HG03354 (cell line): Measurements from ENCODE around the gene RHOH.
"Not testable (repeated sequence)": the region's sequence is repeated elsewhere in the genome, so short reads cannot be mapped to it uniquely, and the experiment has no call there.

ENCODE experiments used
- ATAC-seq: cut with Tn5 transposase; IDR thresholded peaks from one replicate; pipeline ENCODE4 v1.9.1; 2021; ENCODE audit warnings: mild to moderate bottlenecking; ENCODE audit not compliant: unreplicated experiment, poor library complexity, severe bottlenecking

Gene RHOH, protein sequence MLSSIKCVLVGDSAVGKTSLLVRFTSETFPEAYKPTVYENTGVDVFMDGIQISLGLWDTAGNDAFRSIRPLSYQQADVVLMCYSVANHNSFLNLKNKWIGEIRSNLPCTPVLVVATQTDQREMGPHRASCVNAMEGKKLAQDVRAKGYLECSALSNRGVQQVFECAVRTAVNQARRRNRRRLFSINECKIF

GRCh38 chr4:40196724-40197281 lies at the start of gene RHOH:
RHOH (plus strand) TSS chr4:40197031; CDS start chr4:40243387, 46,356 bp downstream.
- peak; percentile 23 for ATAC-seq

DNA sequence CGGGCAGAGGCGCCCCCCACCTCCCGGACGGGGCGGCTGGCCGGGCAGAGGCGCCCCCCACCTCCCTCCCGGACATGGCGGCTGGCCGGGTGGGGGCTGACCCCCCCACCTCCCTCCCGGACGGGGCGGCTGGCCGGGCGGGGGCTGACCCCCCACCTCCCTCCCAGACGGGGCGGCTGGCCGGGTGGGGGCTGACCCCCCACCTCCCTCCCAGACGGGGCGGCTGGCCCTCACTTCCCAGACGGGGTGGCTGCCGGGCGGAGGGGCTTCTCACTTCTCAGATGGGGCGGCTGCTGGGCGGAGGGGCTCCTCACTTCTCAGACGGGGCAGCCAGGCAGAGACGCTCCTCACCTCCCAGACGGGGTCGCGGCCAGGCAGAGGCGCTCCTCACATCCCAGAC lies 49.3 kb upstream of the RHOH start:
- not testable (repeated sequence) for ATAC-seq

GRCh38 chr4:40149960-40150385 lies 46.9 kb upstream of the RHOH start:
- ATAC-seq = peak; percentile 68

DNA sequence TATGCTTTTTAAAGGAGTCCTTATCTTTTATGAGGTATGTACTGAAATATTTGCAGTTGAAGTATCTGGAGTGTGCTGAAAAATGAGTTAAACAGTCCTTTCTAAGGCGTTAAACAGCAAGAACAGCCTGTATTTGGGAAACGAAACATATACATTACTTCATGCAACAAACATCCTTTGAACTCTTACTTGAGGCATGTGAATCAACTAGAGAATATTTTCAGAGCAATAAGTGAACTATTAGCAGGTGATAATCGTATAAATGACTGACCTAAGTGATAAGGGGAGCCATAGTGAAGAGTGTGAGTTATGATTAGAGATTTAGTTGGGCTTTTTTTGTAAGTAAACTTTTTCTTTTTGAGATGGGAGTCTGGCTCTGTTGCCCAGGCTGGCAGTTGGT lies 45.9 kb upstream of the RHOH start:
- no peak for ATAC-seq

- no peak for ATAC-seq
Measured at GRCh38 chr4:40152637-40153036, 44.2 kb upstream of the RHOH start.

DNA sequence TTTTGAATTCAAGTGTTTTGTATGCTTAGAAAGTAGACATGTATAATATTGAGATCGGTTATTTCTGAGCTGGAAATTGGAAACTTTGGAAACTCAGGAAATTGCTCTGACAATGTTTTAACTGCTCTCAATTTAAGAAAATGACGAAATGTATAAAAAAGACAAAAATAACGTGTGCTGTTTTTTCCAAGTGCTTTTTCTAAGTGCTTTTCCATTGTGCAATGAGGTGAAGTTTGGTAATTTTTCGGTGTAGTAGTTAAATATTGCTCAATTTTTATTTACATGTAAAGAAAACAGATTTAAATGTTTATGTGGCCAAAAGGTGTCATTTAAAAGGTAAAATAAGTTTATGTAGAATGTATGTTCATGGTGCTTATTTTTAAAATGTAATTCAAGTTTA lies 39.4 kb upstream of the RHOH start:
- no peak for ATAC-seq

DNA sequence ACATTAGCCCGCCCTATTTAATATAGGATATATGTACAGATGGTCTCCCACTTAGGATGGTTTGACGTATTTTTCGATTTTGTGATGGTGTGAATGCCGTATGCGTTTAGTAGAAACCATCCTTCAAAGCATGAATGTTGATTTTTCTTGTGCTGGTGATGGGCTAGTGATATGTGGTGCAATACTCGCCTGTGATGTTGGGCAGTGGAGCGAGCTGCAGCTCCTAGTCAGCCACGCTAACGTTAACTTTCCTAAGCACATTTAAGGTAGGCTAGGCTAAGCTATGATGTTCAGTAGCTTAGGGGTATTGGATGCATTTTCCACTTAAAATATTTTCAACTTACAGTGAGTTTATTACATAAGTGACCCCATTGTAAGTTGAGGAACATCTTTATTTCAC lies 36.6 kb upstream of the RHOH start:
- ATAC-seq = no peak

DNA sequence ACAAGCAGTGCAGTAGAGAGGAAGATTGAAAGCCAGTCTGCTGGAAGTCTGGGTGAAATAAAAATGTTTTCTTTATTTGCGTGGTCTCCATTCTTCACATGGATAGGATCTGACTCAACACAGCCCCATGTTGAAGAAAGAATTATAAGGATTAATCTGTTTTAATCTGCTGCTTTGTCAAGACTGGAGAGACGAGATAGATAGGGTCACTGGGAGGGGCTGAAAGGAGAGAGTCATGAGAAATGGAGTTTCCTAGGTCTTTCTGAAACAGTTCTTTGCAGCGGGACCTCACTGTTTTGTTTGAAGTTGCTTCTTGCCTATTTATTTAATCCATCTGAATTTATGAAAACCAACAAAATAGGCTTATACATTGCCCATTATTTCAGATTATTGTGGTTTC lies 32.4 kb upstream of the RHOH start:
- no peak for ATAC-seq

GRCh38 chr4:40165916-40166315 lies 30.9 kb upstream of the RHOH start:
- no peak for ATAC-seq

DNA sequence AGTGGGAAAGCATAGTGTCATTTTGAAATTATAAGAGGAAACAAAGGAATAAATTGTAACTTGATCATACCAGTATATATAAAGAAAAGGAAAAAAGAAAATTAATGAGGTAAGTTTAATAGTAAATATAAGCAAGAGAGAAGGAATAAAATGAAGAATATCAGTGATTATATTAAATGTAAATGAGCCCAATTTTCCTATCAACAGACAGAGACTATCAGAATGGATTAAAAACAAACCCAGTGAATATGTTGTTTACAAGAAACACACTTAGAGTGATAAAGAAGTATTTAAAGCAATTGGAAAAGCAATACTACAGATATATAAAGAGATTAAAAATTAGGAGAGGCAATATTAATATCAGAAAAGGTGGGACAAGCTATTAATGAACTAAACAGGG lies 28.8 kb upstream of the RHOH start:
- ATAC-seq = no peak

- ATAC-seq = peak; percentile 90
Measured at GRCh38 chr4:40170588-40170987, 26.2 kb upstream of the RHOH start.

DNA sequence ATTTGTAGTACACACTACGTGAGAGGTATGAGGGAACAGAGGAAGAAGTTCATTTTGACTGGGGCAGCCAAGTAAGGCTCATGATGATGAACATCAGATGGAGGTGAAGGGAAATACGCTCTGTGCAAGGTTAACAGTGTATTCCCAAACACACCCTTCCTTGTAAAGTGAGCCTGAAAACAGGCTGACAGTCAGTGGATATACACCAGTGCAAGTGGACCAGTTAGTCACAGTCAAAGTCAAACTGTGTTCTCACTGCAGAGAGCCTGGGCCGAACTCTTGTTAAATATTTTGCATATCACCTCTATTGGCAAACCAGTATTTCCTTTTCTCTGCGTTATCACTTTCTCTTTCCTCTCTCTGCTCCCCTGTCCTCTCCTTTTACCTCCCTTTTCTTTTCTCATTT lies 23.4 kb upstream of the RHOH start:
- ATAC-seq = peak; percentile 71

GRCh38 chr4:40176602-40177001 lies 20.2 kb upstream of the RHOH start:
- no peak for ATAC-seq

GRCh38 chr4:40177591-40177990 lies 19.2 kb upstream of the RHOH start:
- ATAC-seq = no peak

GRCh38 chr4:40178672-40179071 lies 18.2 kb upstream of the RHOH start:
- no peak for ATAC-seq

- no peak for ATAC-seq
Measured at GRCh38 chr4:40179360-40179759, 17.5 kb upstream of the RHOH start.

DNA sequence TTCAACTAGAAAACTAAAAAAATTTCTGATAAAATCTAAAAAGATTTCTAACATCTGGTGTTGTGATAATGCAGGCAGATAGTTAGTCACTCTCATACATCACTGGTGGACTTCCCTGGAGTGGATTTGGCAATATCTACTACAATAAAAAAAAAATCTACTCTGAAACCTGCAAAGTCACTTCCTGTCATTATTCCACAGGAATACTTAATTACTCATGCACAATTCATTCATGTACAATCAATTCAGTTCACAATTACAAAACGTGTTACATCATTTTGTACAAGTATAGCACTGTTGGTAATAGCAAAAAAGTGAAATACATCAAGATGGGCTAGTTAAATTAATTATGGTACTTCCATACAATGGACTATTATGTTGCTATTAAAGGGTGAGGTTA lies 16.5 kb upstream of the RHOH start:
- ATAC-seq = no peak

DNA sequence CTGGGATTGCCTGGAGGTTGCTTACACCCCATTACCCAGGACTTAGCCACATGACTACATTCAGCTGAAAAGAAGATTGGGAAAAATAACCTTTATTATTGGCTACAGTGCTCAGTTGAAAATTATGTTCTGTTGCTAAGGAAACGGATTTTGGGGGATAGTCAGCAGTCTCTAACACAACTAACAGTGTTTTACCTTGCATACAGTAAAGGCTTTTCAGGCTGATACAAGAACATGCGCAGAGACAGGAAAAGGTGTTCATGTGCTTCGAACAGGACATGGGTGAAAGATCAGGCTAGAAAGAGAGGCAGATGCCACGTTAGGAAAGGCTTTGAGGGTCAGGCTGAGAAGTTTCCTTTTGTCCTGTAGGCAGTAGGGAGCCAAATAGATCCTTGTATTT lies 14.8 kb upstream of the RHOH start:
- no peak for ATAC-seq

DNA sequence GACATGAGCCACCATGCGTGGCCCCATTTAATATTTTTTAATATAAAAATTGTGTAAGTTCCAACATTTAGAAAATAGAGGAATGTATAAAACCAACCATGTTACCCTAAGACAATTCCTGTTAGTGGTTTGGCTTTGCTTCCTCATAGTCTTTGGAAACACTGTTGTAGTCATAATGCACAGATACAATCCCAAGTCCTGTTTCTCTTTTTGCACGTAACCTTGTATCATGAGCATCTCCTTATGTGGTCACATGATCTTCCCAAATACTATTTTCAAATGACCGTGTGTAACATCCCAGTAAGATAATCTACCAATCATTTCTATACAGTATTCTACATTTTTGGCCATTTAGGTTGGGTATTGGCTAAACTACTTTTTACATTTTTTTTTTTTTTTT lies 13.9 kb upstream of the RHOH start:
- ATAC-seq = no peak

- no peak for ATAC-seq
Measured at GRCh38 chr4:40183615-40184411, 13.0 kb upstream of the RHOH start.
